ENCODE data around the gene ZNF598.

The ZNF598 gene

GRCh38 chr16:2031081-2031577, 21.5 kb upstream of the ZNF598 start:
- no peak for DNase-seq (ENCODE audit: low spot score)
- Histone ChIP-seq H3K27ac (peak overlapping the region in 1 of 2 donors; percentile 68), H3K4me3 (no peak overlapping the region)
- no peak for TF ChIP-seq CTCF (IDR thresholded peaks at IDR 0.05)

- peak overlapping the region in 1 of 2 donors; percentile 45 for H3K27ac ChIP-seq
- peak overlapping the region; percentile 91 for H3K4me3 ChIP-seq
Measured at GRCh38 chr16:2030036-2030435, 20.4 kb upstream of the ZNF598 start.

GRCh38 chr16:2029350-2029749, 19.7 kb upstream of the ZNF598 start:
- no peak for TF ChIP-seq CTCF (IDR thresholded peaks at IDR 0.05)
- Histone ChIP-seq H3K27ac (peak overlapping the region in 1 of 2 donors; percentile 45), H3K4me3 (peak overlapping the region; percentile 91)
- DNase-seq (ENCODE audit: low spot score) = no peak

More at GRCh38 chr16:2030036-2030435, 20.4 kb upstream of the ZNF598 start:
- no peak for DNase-seq (ENCODE audit: low spot score)
- TF ChIP-seq CTCF (IDR thresholded peaks at IDR 0.05) = no peak

- TF ChIP-seq CTCF (IDR thresholded peaks at IDR 0.05) = no peak
- Histone ChIP-seq H3K27ac (peak overlapping the region in 1 of 2 donors; percentile 89), H3K4me3 (peak overlapping the region; percentile 91)
- no peak for DNase-seq (ENCODE audit: low spot score)
Measured at GRCh38 chr16:2028620-2029220, 19.1 kb upstream of the ZNF598 start.

- no peak for DNase-seq (ENCODE audit: low spot score)
Measured at GRCh38 chr16:2028146-2028545, 18.5 kb upstream of the ZNF598 start.

GRCh38 chr16:2027024-2028010, 17.7 kb upstream of the ZNF598 start:
- H3K27ac ChIP-seq = peak overlapping the region in 1 of 2 donors; percentile 89
- DNase-seq (ENCODE audit: low spot score) = no peak
- peak overlapping the region; percentile 91 for H3K4me3 ChIP-seq
- TF ChIP-seq CTCF (IDR thresholded peaks at IDR 0.05) = no peak

More at GRCh38 chr16:2028146-2028545, 18.5 kb upstream of the ZNF598 start:
- Histone ChIP-seq H3K4me3 (peak overlapping the region; percentile 91), H3K27ac (peak overlapping the region in 1 of 2 donors; percentile 89)
- no peak for TF ChIP-seq CTCF (IDR thresholded peaks at IDR 0.05)
